ENCODE measurements around the gene BCL11B.
"Not testable (repeated sequence)": the region's sequence is repeated elsewhere in the genome, so short reads cannot be mapped to it uniquely, and the experiment has no call there.

Gene BCL11B

DNA sequence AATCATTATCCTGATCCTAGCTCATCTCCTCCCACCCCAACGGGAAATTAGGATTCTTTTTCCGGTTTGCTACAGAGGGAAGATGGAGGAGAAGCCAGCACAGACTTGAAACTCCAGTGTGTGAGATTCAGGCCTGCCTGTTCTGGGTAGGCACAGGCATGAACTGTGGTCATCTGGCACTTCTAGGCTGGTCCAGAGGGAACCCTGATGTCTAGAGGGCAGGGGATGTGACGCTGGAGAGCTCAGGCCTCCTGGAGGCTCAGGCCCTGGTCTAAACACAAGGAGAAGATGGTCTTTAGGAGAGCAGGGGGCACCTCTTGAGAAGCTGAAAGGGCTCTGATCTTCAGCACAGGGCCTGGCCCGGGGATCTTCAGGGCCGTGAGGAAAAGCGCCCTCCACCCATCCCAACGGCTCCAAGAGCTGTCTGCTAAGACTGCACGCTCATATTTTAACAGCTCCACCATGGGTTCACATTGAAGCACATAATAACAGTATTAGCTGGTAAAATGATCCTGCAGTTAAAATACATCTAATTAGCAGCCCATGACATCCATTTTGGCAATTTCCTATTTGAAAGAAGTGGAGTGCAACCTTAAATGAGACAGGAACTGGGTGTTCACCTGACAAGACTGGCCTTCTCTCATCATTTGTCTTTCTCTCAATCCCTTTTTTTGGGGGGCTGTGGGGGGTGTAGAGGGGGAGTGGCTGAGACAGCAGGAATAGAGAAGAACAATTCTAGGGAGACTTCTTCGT is 35.4 kb downstream of the BCL11B start:
- no peak for DNase-seq

GRCh38 chr14:99235582-99236320 is 36.2 kb downstream of the BCL11B start:
- no peak for DNase-seq

GRCh38 chr14:99234961-99235571 is 36.9 kb downstream of the BCL11B start:
- no peak for DNase-seq

GRCh38 chr14:99234355-99234754 is 37.6 kb downstream of the BCL11B start:
- no peak for DNase-seq

GRCh38 chr14:99233222-99234035 is 38.6 kb downstream of the BCL11B start:
- DNase-seq, result no peak

DNA sequence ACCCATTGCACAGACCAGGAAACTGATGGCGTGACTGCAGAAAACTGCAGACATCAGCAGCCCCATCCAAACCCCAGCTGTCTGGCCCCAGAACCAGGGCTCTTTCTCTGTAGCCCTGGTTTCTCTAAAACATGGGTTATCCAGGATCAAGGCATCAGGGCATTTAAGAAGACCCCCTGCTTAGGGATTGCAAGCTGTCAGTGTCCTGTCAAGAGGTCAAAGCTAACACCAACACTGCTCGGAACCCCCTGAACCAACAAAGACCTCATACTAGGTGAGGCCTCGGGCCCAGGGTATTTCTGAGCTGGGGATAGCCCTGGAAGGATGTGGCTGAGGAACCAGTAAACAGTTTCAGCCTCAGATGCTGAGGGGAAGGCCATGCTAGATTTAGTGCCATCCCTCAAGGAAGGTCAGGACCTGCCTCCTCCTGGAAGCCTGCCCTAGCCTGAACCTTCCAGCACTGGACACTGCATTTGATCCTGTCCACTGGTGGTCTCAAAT is 39.2 kb downstream of the BCL11B start:
- DNase-seq, result no peak

DNA sequence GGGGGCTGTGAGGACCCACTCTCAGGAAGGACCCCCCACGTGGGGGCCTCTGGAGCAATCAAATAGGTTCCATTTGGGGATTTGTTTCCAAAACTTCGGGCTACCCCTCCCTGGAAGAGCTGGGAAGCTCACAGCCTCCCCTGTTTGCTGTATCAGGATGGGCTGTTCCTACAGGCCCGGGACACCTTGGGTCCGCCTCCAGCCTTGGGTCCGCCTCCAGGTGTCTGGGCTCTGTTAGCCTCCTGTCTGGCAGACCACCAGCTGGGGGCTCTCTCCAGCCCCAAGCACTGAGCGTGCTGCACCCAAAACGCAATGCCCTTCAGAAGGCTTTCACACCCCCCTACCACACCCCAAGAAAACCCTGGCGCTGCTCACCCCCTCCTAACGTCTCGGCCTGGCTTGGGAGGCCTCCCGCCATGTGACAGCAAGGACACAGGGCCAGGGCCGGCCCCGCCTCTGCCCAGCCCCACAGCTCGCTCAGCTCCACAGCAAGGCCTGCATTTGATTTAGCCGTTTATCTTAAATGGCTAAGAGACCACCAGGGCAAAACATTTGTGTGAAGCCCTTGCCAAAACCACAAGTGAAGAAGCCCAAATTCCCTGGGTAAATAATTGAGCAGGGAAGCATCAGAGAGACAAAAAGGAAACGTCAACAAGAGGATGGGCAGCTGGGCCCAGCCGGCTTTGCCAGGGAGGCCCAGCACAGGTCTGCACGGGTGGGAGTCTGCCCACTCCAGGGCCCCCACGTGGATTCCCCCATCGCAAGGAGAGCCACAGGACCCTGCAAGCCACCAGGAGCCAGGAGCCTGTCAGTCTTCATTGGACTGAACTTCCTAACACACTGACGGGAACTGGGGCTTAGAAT is 39.9 kb downstream of the BCL11B start:
- no peak for DNase-seq

- no peak for DNase-seq
These were observed 40.7 kb downstream of the BCL11B start for GRCh38 chr14:99231161-99231849.

GRCh38 chr14:99230208-99231151 is 41.5 kb downstream of the BCL11B start:
- DNase-seq, result no peak

- no peak for DNase-seq
These were observed 42.3 kb downstream of the BCL11B start for GRCh38 chr14:99229654-99230207.

- not testable (repeated sequence) for DNase-seq
These were observed 43.2 kb downstream of the BCL11B start for GRCh38 chr14:99228760-99229159.

DNA sequence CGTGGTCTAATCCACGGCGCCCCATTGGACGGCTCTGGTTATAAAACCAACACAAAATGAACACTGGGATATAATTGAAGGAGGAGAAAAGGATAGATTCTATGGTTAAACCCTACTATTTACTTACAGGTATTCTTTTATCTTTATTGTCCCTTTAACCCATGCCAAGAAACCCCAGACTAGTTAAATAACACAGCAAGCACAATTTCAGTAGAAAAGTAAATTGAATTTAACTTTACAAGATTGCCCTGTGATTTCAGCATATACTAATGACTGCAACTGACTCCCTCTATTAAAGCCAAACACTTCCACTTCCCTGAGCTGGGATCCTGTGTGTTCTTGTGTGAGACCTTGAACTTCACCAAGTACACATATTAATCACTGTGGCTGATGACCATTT is 45.3 kb downstream of the BCL11B start:
- no peak for DNase-seq

DNA sequence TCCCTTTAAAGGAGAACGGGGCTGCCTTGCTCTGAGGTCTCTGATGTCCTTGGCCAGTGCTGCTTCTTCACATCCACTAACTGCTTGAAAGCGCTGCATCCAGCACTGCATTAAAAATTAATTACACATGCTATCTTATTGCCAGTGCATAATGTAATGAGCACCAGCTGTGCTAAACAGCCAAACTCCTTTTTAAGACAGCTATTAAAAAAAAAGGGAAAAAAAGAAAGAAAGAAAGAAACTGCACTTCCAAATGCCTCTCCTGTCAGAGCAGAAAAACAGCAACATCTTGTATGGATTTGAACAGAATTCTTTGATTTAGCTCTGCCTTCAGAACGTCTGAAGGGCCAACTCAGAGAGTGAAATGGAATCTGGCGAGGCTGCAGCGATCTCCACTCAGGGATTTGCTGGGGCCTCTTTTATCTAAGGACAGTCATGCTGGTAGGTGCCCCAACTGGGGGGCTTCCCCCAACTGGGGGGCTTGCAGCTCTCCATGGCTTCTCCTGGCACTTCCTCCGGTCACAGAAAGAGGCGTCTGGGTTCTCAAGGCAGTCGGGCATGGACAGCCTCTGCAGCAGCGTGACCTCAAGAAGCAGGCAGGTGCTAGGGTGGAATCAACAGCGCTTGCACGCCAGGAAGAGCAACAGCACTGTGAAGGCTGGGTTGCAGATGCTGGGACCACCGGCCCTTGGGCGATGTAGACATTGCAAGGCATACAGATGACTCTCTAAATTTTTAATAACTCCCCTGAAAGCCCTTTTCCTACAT is 46.4 kb downstream of the BCL11B start:
- no peak for DNase-seq

DNA sequence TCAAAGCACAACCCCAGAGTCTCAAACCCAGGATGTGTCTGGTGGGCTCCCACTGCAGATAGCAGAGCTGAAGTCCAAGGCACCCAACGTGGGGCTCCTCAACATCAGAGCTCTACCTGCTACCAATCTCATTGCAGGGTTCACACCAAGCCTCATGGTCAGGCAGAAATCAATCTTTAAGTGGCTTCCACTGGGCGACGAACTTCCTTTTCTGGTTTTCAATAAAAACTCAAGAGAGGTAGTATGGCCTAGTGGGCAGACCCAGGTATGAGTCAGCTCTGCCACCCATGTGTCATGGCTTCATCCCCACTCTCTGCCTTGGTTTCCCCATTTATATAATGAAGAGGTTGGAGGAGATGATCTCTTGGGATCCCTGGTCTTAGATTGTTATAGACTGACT is 47.0 kb downstream of the BCL11B start:
- no peak for DNase-seq

DNA sequence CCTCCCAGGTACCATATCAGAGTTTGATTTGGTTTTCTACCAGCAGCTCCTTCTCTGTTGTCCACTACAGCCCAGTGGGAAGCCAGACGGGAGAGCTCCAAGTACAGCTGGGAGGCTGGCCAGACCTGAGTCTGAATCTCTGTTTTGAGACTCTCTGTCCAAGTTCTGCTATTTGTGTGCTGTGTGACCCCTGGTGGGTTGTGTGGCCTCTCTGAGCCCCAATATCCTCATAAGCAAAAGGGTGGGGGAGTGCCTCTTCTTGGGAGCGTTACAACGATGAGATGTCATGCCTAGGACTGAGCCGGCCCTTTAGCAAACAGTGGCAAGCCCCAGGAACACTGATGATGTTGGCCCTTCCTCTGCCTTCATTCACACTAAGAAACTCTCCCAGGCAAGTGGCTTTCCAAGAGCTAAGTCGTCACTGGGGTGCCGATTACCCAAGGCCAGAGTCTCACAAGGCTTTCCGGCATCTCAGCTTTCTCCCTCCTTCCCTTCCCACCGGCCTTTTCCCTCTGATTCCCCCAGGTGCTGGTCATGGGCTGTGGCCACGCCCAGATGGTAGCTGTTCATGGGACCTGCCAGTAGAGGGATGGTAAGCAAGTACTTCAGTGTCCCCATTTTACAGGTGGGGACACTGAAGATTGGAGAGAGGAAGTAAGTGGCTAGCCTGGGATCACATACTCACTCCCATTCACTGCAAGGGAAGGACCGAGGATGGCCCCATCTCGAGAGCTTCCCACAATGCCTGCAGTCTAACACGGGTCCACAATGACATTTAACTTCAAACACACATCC is 47.7 kb downstream of the BCL11B start:
- no peak for DNase-seq

- DNase-seq, result no peak
These were observed 50.6 kb downstream of the BCL11B start for GRCh38 chr14:99221445-99221844.

DNA sequence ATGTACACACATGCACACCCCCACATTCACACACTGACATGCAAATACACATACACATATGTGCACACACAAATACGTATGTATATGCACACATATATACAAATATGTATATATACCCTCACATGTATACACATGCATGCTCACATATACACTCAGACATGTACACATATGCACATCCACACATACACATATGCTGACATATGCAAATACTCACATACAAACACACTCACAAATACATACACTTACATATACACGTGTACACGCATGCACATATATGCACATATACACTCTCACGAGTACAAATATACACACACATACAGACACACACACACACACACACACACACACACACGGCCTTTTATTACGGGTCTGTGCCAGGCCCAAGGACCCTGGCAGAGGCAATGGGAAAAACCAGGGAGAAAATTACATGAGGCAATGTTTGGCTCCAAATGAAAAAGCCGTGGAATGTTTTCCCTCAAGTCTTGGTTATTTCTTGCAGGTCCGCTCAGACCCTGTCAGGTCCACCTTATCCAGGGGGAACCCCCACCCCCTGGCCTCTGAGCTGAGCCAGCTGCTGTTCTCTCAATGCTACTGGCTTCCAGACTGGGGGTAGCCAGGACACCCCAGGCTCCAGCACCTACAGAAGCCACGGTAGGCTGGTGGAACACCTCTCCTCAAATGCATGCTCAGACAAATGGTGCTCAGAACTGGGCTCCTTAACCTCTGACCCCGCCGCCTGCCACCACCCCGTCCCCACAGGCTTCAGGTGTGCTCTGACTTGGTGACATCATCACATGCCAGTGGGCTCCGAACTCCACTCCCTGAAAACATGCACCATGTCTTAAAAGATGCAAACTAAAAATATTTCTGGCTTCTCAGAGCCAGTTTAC is 54.7 kb downstream of the BCL11B start:
- DNase-seq, result no peak
